Epidermal melanocyte (primary cell): ENCODE data around the gene ECT2L.

Experiments
- DNase-seq: peaks from one replicate; pipeline ENCODE4 v3.0.0; 2011; ENCODE audit warnings: low spot score; ENCODE audit not compliant: insufficient read length

ECT2L gene

GRCh38 chr6:138795809-138796603, at the start of gene ECT2L:
TSS of gene ECT2L (plus strand) at chr6:138796087. CDS start at chr6:138813275, 17,188 bp downstream.
- DNase-seq, result no peak

GRCh38 chr6:138752017-138752416, 43.9 kb upstream of the ECT2L start:
- no peak for DNase-seq

GRCh38 chr6:138757136-138757535, 38.8 kb upstream of the ECT2L start:
- no peak for DNase-seq

GRCh38 chr6:138765896-138766655, 29.8 kb upstream of the ECT2L start:
- no peak for DNase-seq

- DNase-seq, result no peak
These were observed 26.7 kb upstream of the ECT2L start for GRCh38 chr6:138769102-138769676.

- no peak for DNase-seq
These were observed 23.2 kb upstream of the ECT2L start for GRCh38 chr6:138772596-138773176.

GRCh38 chr6:138773177-138774091, 22.5 kb upstream of the ECT2L start, which contains the start of gene CCDC28A:
TSS of gene CCDC28A (plus strand) at chr6:138773769. CDS start at chr6:138776121, 2,352 bp downstream.
- peak; percentile 84 for DNase-seq

GRCh38 chr6:138774370-138774769, 21.5 kb upstream of the ECT2L start:
- DNase-seq, result no peak

GRCh38 chr6:138776659-138777058, 19.2 kb upstream of the ECT2L start:
- no peak for DNase-seq

GRCh38 chr6:138778331-138778730, 17.6 kb upstream of the ECT2L start:
- DNase-seq, result no peak

- DNase-seq, result no peak
These were observed 13.6 kb upstream of the ECT2L start for GRCh38 chr6:138782243-138782642.

- no peak for DNase-seq
These were observed 10.8 kb upstream of the ECT2L start for GRCh38 chr6:138785079-138785478.

GRCh38 chr6:138785980-138786379, 9.9 kb upstream of the ECT2L start:
- no peak for DNase-seq

- no peak for DNase-seq
These were observed 8.7 kb upstream of the ECT2L start for GRCh38 chr6:138787138-138787537.

- DNase-seq, result no peak
These were observed 884 bp downstream of the ECT2L start for GRCh38 chr6:138796771-138797170.

- DNase-seq, result no peak
These were observed 2.0 kb downstream of the ECT2L start for GRCh38 chr6:138797806-138798446.

GRCh38 chr6:138800377-138801150, 4.7 kb downstream of the ECT2L start:
- DNase-seq, result no peak

GRCh38 chr6:138803331-138803730, 7.4 kb downstream of the ECT2L start:
- DNase-seq, result no peak

GRCh38 chr6:138803861-138804260, 8.0 kb downstream of the ECT2L start:
- no peak for DNase-seq
